Prostate gland (tissue), 2 donors: ENCODE data around the gene PTPRD. TPM values are rescaled to one million over a fixed set of nuclear protein-coding genes. Genes with fewer than 3 reads are reported as not detected.
"Not testable (repeated sequence)": the region's sequence is repeated elsewhere in the genome, so short reads cannot be mapped to it uniquely, and the experiment has no call there.

Experiments
- DNase-seq: peaks from one replicate; pipeline ENCODE4 v3.0.0-alpha.2; 2019; ENCODE audit warnings: low spot score
- H3K27ac ChIP-seq, 2 donors: fragments of 200-600 bp; sonication (generic); 2 replicates each; pipeline ENCODE4 v1.5.1; 2017 to 2019
- H3K27me3 ChIP-seq: fragments of 200-600 bp; sonication (generic); replicated peaks from 2 replicates; pipeline ENCODE4 v1.5.1; 2019; ENCODE audit not compliant: insufficient read depth
- H3K36me3 ChIP-seq, 2 donors: fragments of 200-600 bp; sonication (generic); 1 replicate in 1 of 2; 2 replicates in 1 of 2; pipeline versions ENCODE4 v1.5.1 to v1.8.1; 2017 to 2019
- H3K4me1 ChIP-seq: fragments of 200-600 bp; sonication (generic); replicated peaks from 2 replicates; pipeline ENCODE4 v1.5.1; 2019
- H3K4me3 ChIP-seq, 2 donors: fragments of 200-600 bp; sonication (generic); 2 replicates each; pipeline ENCODE4 v1.5.1; 2017 to 2019
- H3K9me3 ChIP-seq: fragments of 200-600 bp; sonication (generic); 2 replicates; pipeline ENCODE4 v1.5.1; 2017
- CTCF ChIP-seq, 4 experiments: fragments of 200-600 bp in 2 of 4; fragments of 450-650 bp in 2 of 4; sonication (generic) in 2 of 4; IDR thresholded peaks; 1 replicate in 3 of 4; 2 replicates in 1 of 4; pipeline ENCODE4 v1.5.1; 2016 to 2019; ENCODE audit warnings: antibody characterized with exemption in 4 of 4, mild to moderate bottlenecking in 2 of 4, moderate library complexity in 2 of 4
- POLR2A ChIP-seq: fragments of 450-650 bp; IDR thresholded peaks from one replicate; pipeline ENCODE4 v1.6.1; 2016; ENCODE audit warnings: antibody characterized with exemption, mild to moderate bottlenecking
- POLR2AphosphoS5 ChIP-seq: sonication (generic); formaldehyde crosslinking; IDR thresholded peaks from one replicate; pipeline ENCODE4 v1.6.1; 2017; ENCODE audit warnings: antibody characterized with exemption
- WGBS: methylation state at CpG from one replicate; pipeline ENCODE4 v1.1.5; 2018; 5-methylcytosine and 5-hydroxymethylcytosine counted together
- intact Hi-C: fragments of 100-400 bp; cut with DNase I; formaldehyde crosslinking; loops from one replicate; pipeline ENCODE4 v1.14.2; 2022
- total RNA-seq, 2 donors: library from RNA; depleted of rRNA; stranded (reverse); fragments of >200 nt; gene quantifications; one replicate each; pipeline ENCODE4 v1.1.0, GENCODE V29; 2016

Gene PTPRD
- total RNA-seq, 2 donors from 2014 or later: 5.8 to 23.1 TPM

- Histone ChIP-seq H3K9me3 (no peaks in the 10 kb centered on the region), H3K27ac (no peak overlapping the region), H3K4me3 (no peak overlapping the region), H3K27me3 (no peaks in the 10 kb centered on the region), H3K4me1 (no peaks in the 10 kb centered on the region), H3K36me3 (no peaks in the 10 kb centered on the region)
- intact Hi-C loops: no loop called here
- no peak for DNase-seq
- WGBS: 12% methylated on average over 2 of the region's 2 CpGs
- no peak for TF ChIP-seq CTCF (IDR thresholded peaks at IDR 0.05)
- TF ChIP-seq POLR2A: no peak
- no peak for TF ChIP-seq POLR2AphosphoS5
Measured at GRCh38 chr9:9319007-9319406, 1293.8 kb downstream of the PTPRD start.

- 86% methylated on average over 7 of the region's 7 CpGs for WGBS
- DNase-seq, H3K4me3 ChIP-seq, H3K36me3 ChIP-seq, H3K27ac ChIP-seq, H3K9me3 ChIP-seq, H3K4me1 ChIP-seq, H3K27me3 ChIP-seq, intact Hi-C loops: not testable (repeated sequence)
Measured at GRCh38 chr9:9310743-9311142, 1302.1 kb downstream of the PTPRD start.

GRCh38 chr9:9305600-9305999, 1307.2 kb downstream of the PTPRD start:
- Histone ChIP-seq H3K4me1 (no peaks in the 10 kb centered on the region), H3K36me3 (no peaks in the 10 kb centered on the region), H3K27ac (no peak overlapping the region), H3K27me3 (no peaks in the 10 kb centered on the region), H3K4me3 (no peak overlapping the region), H3K9me3 (no peaks in the 10 kb centered on the region)
- intact Hi-C loops: no loop called here
- no peak for TF ChIP-seq CTCF (IDR thresholded peaks at IDR 0.05)
- TF ChIP-seq POLR2AphosphoS5: no peak
- no peak for TF ChIP-seq POLR2A
- DNase-seq: no peak

GRCh38 chr9:9299134-9299533, 1313.7 kb downstream of the PTPRD start:
- Histone ChIP-seq H3K9me3 (no peaks in the 10 kb centered on the region), H3K27me3 (no peaks in the 10 kb centered on the region), H3K4me1 (no peaks in the 10 kb centered on the region), H3K36me3 (no peaks in the 10 kb centered on the region), H3K27ac (no peak overlapping the region), H3K4me3 (no peak overlapping the region)
- 95% methylated on average over 1 of the region's 1 CpG for WGBS
- intact Hi-C loops: no loop called here
- no peak for TF ChIP-seq POLR2AphosphoS5
- TF ChIP-seq CTCF (IDR thresholded peaks at IDR 0.05): no peak
- no peak for TF ChIP-seq POLR2A
- no peak for DNase-seq

GRCh38 chr9:9286001-9286400, 1326.8 kb downstream of the PTPRD start:
- no peaks in the 10 kb centered on the region for H3K27me3 ChIP-seq
- no peaks in the 10 kb centered on the region for H3K9me3 ChIP-seq
- intact Hi-C loops: no loop called here
- no peak for TF ChIP-seq CTCF (IDR thresholded peaks at IDR 0.05)
- no peak for TF ChIP-seq POLR2A
- TF ChIP-seq POLR2AphosphoS5: no peak
- WGBS: 82% methylated on average over 2 of the region's 2 CpGs
- H3K4me3 ChIP-seq: no peak overlapping the region
- no peaks in the 10 kb centered on the region for H3K4me1 ChIP-seq
- no peaks in the 10 kb centered on the region for H3K36me3 ChIP-seq
- no peak overlapping the region for H3K27ac ChIP-seq
- DNase-seq: no peak
